Fibroblast of skin of right quadriceps (primary cell): Measurements from ENCODE around the gene CCNY.
A peak's percentile ranks its signal among the peaks of the same experiment; 100 is the strongest.
"Not testable (repeated sequence)": the region's sequence is repeated elsewhere in the genome, so short reads cannot be mapped to it uniquely, and the experiment has no call there.

Experiments
- DNase-seq: peaks from one replicate; pipeline ENCODE4 v3.0.0-alpha.2; 2013

Gene CCNY

GRCh38 chr10:35387768-35388167, 51.5 kb downstream of the CCNY start:
- DNase-seq = peak; percentile 69

- DNase-seq = no peak
These were observed 51.9 kb downstream of the CCNY start for GRCh38 chr10:35388197-35388596.

GRCh38 chr10:35388682-35389081, 52.4 kb downstream of the CCNY start:
- DNase-seq = no peak

GRCh38 chr10:35390161-35390840, 54.0 kb downstream of the CCNY start:
- DNase-seq = no peak

GRCh38 chr10:35390843-35391152, 54.5 kb downstream of the CCNY start:
- no peak for DNase-seq

- no peak for DNase-seq
These were observed 55.0 kb downstream of the CCNY start for GRCh38 chr10:35391153-35391953.

GRCh38 chr10:35391954-35392262, 55.6 kb downstream of the CCNY start:
- no peak for DNase-seq

- DNase-seq = no peak
These were observed 56.3 kb downstream of the CCNY start for GRCh38 chr10:35392482-35393228.

GRCh38 chr10:35394411-35394851, 58.1 kb downstream of the CCNY start:
- DNase-seq = no peak

GRCh38 chr10:35394934-35395333, 58.6 kb downstream of the CCNY start:
- DNase-seq = no peak

GRCh38 chr10:35396560-35397434, 60.5 kb downstream of the CCNY start:
- DNase-seq = no peak

- DNase-seq = no peak
These were observed 61.6 kb downstream of the CCNY start for GRCh38 chr10:35397953-35398352.

- no peak for DNase-seq
These were observed 62.0 kb downstream of the CCNY start for GRCh38 chr10:35398355-35398754.

- DNase-seq = no peak
These were observed 62.6 kb downstream of the CCNY start for GRCh38 chr10:35398908-35399307.

GRCh38 chr10:35399414-35400009, 63.2 kb downstream of the CCNY start:
- DNase-seq = no peak

- no peak for DNase-seq
These were observed 64.4 kb downstream of the CCNY start for GRCh38 chr10:35400595-35401268.

GRCh38 chr10:35403491-35403890, 67.2 kb downstream of the CCNY start:
- not testable (repeated sequence) for DNase-seq

- DNase-seq = not testable (repeated sequence)
These were observed 67.8 kb downstream of the CCNY start for GRCh38 chr10:35404077-35404476.

- not testable (repeated sequence) for DNase-seq
These were observed 69.8 kb downstream of the CCNY start for GRCh38 chr10:35406003-35406630.

- DNase-seq = not testable (repeated sequence)
These were observed 71.4 kb downstream of the CCNY start for GRCh38 chr10:35407696-35408095.

GRCh38 chr10:35409094-35409582, 72.8 kb downstream of the CCNY start:
- DNase-seq = peak; percentile 72
